Lung (tissue), 12 donors: Measurements from ENCODE around the gene DCDC1. TPM values are rescaled to one million over a fixed set of nuclear protein-coding genes. Genes with fewer than 3 reads are reported as not detected.

Experiments used
- ATAC-seq: fragments of 200-7000 bp; cut with Tn5 transposase; one replicate; pipeline ENCODE4 v1.9.1; 2020; ENCODE audit warnings: moderate number of reproducible peaks; ENCODE audit not compliant: insufficient read depth, low FRiP score
- DNase-seq, 3 donors: peaks; one replicate each; pipeline ENCODE4 v3.0.0-alpha.2; 2013 to 2017
- H3K27ac ChIP-seq, 2 donors: one replicate each; pipeline ENCODE4 v1.5.1; 2013; ENCODE audit warnings: mild to moderate bottlenecking in 2 of 2, moderate library complexity in 2 of 2, control low read depth in 1 of 2, inconsistent platforms in 1 of 2, low read depth in 1 of 2, low read length in 1 of 2
- H3K27me3 ChIP-seq, 3 donors: one replicate each; pipeline ENCODE4 v1.5.1; 2013; ENCODE audit warnings: low read length in 2 of 3; ENCODE audit not compliant: control insufficient read depth in 3 of 3, insufficient read depth in 3 of 3
- H3K36me3 ChIP-seq, 4 donors: one replicate each; pipeline ENCODE4 v1.5.1; 2013; ENCODE audit warnings: low read length in 4 of 4, mild to moderate bottlenecking in 1 of 4, moderate library complexity in 1 of 4; ENCODE audit not compliant: control insufficient read depth in 4 of 4, insufficient read depth in 4 of 4
- H3K4me1 ChIP-seq, 5 donors: one replicate each; pipeline ENCODE4 v1.5.1; 2013; ENCODE audit warnings: low read length in 5 of 5, mild to moderate bottlenecking in 2 of 5, moderate library complexity in 1 of 5; ENCODE audit not compliant: control insufficient read depth in 5 of 5, insufficient read depth in 5 of 5
- H3K4me3 ChIP-seq: one replicate; pipeline ENCODE4 v1.5.1; 2013; ENCODE audit warnings: mild to moderate bottlenecking, control low read depth, moderate library complexity
- H3K9ac ChIP-seq, 2 donors: one replicate each; pipeline ENCODE4 v1.5.1; 2013; ENCODE audit warnings: low read length in 2 of 2, control low read depth in 1 of 2; ENCODE audit not compliant: insufficient read depth in 1 of 2
- H3K9me3 ChIP-seq, 4 donors: one replicate each; pipeline ENCODE4 v1.5.1; 2013; ENCODE audit warnings: low read length in 3 of 4, mild to moderate bottlenecking in 1 of 4, moderate library complexity in 1 of 4; ENCODE audit not compliant: control insufficient read depth in 4 of 4, insufficient read depth in 3 of 4
- WGBS, 2 donors: extraction: QIAGEN DNeasy Blood & Tissue Kit; methylation state at CpG; one replicate each; pipeline ENCODE4 v1.1.7; 2013; 5-methylcytosine and 5-hydroxymethylcytosine counted together
- polyA plus RNA-seq, 2 donors: library from polyadenylated mRNA; stranded (reverse); fragments of 200-250 nt; gene quantifications; one replicate each; pipeline ENCODE4 v1.2.1, GENCODE V29; 2013
- total RNA-seq, 2 donors: library from RNA; depleted of rRNA in 1 of 2; stranded (reverse); fragments of >200 nt in 1 of 2; gene quantifications; one replicate each; pipeline ENCODE4 v1.2.1, GENCODE V29; 2014 to 2021
- TF ChIP-seq, protein P1 (sequence below): IDR thresholded peaks from 2 replicates; pipeline ENCODE4 v1.5.1; 2012; ENCODE audit warnings: mild to moderate bottlenecking; ENCODE audit errors: control extremely low read depth, extremely low read depth
- donor health status: control.
- donor health status: control.
- donor health status: Bipolar disorder and iron deficiency.
- donor health status: healthy.
- donor health status: DM: yes; HTN: yes; CAD: no.

Gene DCDC1
- total and polyA plus RNA-seq, 4 donors: 0.47 to 20.6 (median 4.7) TPM

DNA sequence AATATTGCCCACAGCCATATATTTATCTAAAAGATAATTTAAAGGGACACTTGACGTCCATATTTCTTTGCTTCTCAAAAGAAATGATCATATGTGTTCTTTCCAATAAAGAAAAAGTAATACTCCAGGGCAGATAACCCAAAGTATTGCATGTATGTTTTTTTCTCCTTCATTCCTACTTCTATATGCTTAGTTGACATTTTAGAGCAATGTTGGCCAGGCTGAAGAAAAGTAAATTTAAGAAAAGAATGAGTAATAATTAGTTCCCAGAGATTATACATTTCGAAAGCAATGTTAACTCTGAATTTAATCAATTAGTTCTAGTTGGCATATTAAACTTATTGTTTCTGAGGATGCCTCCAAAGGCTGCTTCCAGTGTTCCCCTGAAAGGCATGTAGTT, 48.3 kb upstream of the DCDC1 start:
- 90 to 98% methylated on average over 2 of the region's 2 CpGs for WGBS, 2 donors
- no peaks in the 10 kb centered on the region for H3K4me1 ChIP-seq
- no peak overlapping the region for H3K27ac ChIP-seq
- no peak overlapping the region for H3K4me3 ChIP-seq
- DNase-seq: no peak
- no peaks in the 10 kb centered on the region for H3K9me3 ChIP-seq
- H3K9ac ChIP-seq: no peak overlapping the region
- no peaks in the 10 kb centered on the region for H3K27me3 ChIP-seq
- no peak for ATAC-seq
- TF ChIP-seq, protein P1, sequence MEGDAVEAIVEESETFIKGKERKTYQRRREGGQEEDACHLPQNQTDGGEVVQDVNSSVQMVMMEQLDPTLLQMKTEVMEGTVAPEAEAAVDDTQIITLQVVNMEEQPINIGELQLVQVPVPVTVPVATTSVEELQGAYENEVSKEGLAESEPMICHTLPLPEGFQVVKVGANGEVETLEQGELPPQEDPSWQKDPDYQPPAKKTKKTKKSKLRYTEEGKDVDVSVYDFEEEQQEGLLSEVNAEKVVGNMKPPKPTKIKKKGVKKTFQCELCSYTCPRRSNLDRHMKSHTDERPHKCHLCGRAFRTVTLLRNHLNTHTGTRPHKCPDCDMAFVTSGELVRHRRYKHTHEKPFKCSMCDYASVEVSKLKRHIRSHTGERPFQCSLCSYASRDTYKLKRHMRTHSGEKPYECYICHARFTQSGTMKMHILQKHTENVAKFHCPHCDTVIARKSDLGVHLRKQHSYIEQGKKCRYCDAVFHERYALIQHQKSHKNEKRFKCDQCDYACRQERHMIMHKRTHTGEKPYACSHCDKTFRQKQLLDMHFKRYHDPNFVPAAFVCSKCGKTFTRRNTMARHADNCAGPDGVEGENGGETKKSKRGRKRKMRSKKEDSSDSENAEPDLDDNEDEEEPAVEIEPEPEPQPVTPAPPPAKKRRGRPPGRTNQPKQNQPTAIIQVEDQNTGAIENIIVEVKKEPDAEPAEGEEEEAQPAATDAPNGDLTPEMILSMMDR: no peak
- peaks cover 0 to 6% (median 1%) of the 10 kb centered on the region in 4 donors for H3K36me3 ChIP-seq

DNA sequence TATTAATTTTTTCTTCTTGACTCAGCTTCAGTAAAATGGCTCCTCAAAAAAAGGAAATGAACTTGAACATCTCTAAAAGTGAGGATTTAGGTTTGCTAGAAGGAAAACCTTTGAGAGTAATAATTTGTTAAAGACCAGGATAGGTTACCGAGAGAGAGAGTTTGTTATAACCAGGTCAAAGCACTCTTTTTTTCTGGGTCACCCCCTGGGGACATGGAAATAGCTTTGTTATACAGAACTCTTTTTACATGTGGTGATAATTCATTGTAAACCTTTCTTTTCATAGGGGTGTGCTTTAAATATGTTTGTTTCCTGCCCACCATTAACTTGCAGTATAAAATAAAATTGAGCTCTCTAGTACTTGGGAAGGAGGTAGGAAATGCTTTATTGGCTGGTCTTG, 47.8 kb upstream of the DCDC1 start:
- ATAC-seq (no peak), DNase-seq (no peak)
- H3K36me3 ChIP-seq: peaks cover 0 to 6% (median 1%) of the 10 kb centered on the region in 4 donors
- no peak overlapping the region for H3K9ac ChIP-seq
- TF ChIP-seq, protein P1: no peak
- no peak overlapping the region for H3K27ac ChIP-seq
- 92 to 99% methylated on average over 1 of the region's 1 CpG for WGBS, 2 donors
- no peak overlapping the region for H3K4me3 ChIP-seq
- H3K9me3 ChIP-seq: no peaks in the 10 kb centered on the region
- H3K27me3 ChIP-seq: no peaks in the 10 kb centered on the region
- H3K4me1 ChIP-seq: no peaks in the 10 kb centered on the region

DNA sequence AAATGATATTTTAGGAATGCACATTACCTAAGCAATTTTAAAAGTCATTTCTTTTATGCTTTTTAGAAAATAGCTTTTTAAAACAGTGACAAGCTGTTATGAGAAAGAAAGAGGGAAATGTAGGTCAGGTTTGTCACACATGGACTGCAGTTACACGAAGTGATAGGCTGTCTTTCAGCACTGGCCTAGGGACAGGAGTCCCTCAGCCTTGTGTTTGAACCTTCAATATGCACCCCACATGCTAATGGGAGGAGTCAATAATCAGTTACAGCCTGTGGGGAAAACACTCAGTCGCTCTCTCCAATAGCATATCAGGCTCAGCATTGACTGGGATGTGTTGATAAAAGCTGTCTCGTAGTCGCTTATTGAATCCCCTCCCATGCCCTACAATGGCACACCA, 45.9 kb upstream of the DCDC1 start:
- peaks cover 0 to 6% (median 1%) of the 10 kb centered on the region in 4 donors for H3K36me3 ChIP-seq
- no peak for ATAC-seq
- WGBS, 2 donors: 84 to 86% methylated on average over 4 of the region's 4 CpGs
- H3K4me1 ChIP-seq: no peaks in the 10 kb centered on the region
- no peak overlapping the region for H3K4me3 ChIP-seq
- TF ChIP-seq, protein P1: no peak
- no peaks in the 10 kb centered on the region for H3K27me3 ChIP-seq
- no peak overlapping the region for H3K27ac ChIP-seq
- no peak overlapping the region for H3K9ac ChIP-seq
- H3K9me3 ChIP-seq: no peaks in the 10 kb centered on the region
- DNase-seq: no peak

DNA sequence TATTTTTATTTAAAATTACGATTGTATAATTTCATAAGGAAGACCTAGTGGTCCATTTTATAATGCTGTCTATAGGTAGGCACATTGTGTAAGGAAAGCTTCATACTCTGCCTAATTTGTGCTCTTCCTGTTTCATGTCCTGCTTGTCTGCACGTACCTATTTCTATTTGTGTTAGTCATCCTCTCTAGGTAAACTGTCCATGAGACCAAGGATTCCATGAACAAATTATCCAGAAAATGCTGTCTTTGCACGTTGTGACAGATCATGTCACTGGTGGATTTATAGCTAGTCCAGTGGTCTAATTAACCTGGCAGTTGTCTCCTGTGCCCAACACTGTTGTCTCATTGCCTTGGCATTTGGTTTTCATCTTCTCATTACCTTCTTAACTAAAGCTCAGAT, 44.8 kb upstream of the DCDC1 start:
- Histone ChIP-seq H3K36me3 (peaks cover 0 to 6% (median 1%) of the 10 kb centered on the region in 4 donors), H3K4me1 (no peaks in the 10 kb centered on the region), H3K9ac (no peak overlapping the region), H3K9me3 (no peaks in the 10 kb centered on the region), H3K4me3 (no peak overlapping the region), H3K27ac (no peak overlapping the region), H3K27me3 (no peaks in the 10 kb centered on the region)
- no peak for ATAC-seq
- no peak for DNase-seq
- TF ChIP-seq, protein P1: no peak
- WGBS, 2 donors: 86 to 92% methylated on average over 3 of the region's 3 CpGs
